ENCODE results near the gene BRDT. TPM values are rescaled to one million over a fixed set of nuclear protein-coding genes. Genes with fewer than 3 reads are reported as not detected.
A peak's percentile ranks its signal among the peaks of the same experiment; 100 is the strongest.

BRDT gene
- total RNA-seq, 4 donors from 2014 or later = 0.30 TPM; not detected in 3

GRCh38 chr1:92029241-92029922, 80.2 kb downstream of the BRDT start:
- H3K27ac ChIP-seq = no peak overlapping the region
- peak overlapping the region in 3 of 4 donors; percentile 31 to 63 (median 45) for H3K4me3 ChIP-seq
- 40 to 41% methylated on average over 29 to 31 of the region's 31 CpGs for WGBS, 2 donors

GRCh38 chr1:92030656-92031107, 81.5 kb downstream of the BRDT start:
- DNase-seq (ENCODE audit: low spot score in 2 of 2) = no peak
- Histone ChIP-seq H3K9me3 (peaks cover 0 to 6% (median 0%) of the 10 kb centered on the region in 4 donors), H3K27ac (no peak overlapping the region), H3K36me3 (no peaks in the 10 kb centered on the region), H3K27me3 (peaks cover 0 to 11% of the 10 kb centered on the region in 2 donors), H3K4me3 (peak overlapping the region in 1 of 4 donors; percentile 63), H3K4me1 (peaks cover 0 to 16% (median 0%) of the 10 kb centered on the region in 4 donors)
- TF ChIP-seq EP300 (IDR thresholded peaks at IDR 0.05) = no peak
- no peak for TF ChIP-seq POLR2A (IDR thresholded peaks at IDR 0.05)
- no peak for TF ChIP-seq CTCF (IDR thresholded peaks at IDR 0.05)
- WGBS, 2 donors = 39 to 41% methylated on average over 4 of the region's 4 CpGs

More at GRCh38 chr1:92029241-92029922, 80.2 kb downstream of the BRDT start:
- Histone ChIP-seq H3K36me3 (no peaks in the 10 kb centered on the region), H3K27me3 (peaks cover 0 to 11% of the 10 kb centered on the region in 2 donors), H3K9me3 (peaks cover 0 to 7% (median 0%) of the 10 kb centered on the region in 4 donors), H3K4me1 (peaks cover 0 to 16% (median 0%) of the 10 kb centered on the region in 4 donors)
- TF ChIP-seq EP300 (IDR thresholded peaks at IDR 0.05) = no peak
- TF ChIP-seq POLR2A (IDR thresholded peaks at IDR 0.05) = no peak
- TF ChIP-seq CTCF (IDR thresholded peaks at IDR 0.05) = no peak
- DNase-seq (ENCODE audit: low spot score in 2 of 2) = no peak

GRCh38 chr1:92031281-92032110, 82.3 kb downstream of the BRDT start:
- Histone ChIP-seq H3K4me3 (no peak overlapping the region), H3K36me3 (no peaks in the 10 kb centered on the region), H3K27ac (no peak overlapping the region), H3K4me1 (peaks cover 0 to 16% (median 0%) of the 10 kb centered on the region in 4 donors), H3K27me3 (peaks cover 0 to 11% of the 10 kb centered on the region in 2 donors), H3K9me3 (no peaks in the 10 kb centered on the region)
- 80 to 82% methylated on average over 6 of the region's 6 CpGs for WGBS, 2 donors
- no peak for DNase-seq (ENCODE audit: low spot score in 2 of 2)
- TF ChIP-seq EP300 (IDR thresholded peaks at IDR 0.05) (no peak), POLR2A (IDR thresholded peaks at IDR 0.05) (no peak), CTCF (IDR thresholded peaks at IDR 0.05) (no peak)

- Histone ChIP-seq H3K4me3 (no peak overlapping the region), H3K9me3 (no peaks in the 10 kb centered on the region), H3K27ac (no peak overlapping the region), H3K4me1 (no peaks in the 10 kb centered on the region), H3K27me3 (no peaks in the 10 kb centered on the region), H3K36me3 (no peaks in the 10 kb centered on the region)
- 58 to 64% methylated on average over 6 of the region's 6 CpGs for WGBS, 2 donors
- no peak for TF ChIP-seq POLR2A (IDR thresholded peaks at IDR 0.05)
- no peak for TF ChIP-seq EP300 (IDR thresholded peaks at IDR 0.05)
- TF ChIP-seq CTCF (IDR thresholded peaks at IDR 0.05) = no peak
- no peak for DNase-seq (ENCODE audit: low spot score in 2 of 2)
Observed at GRCh38 chr1:92037400-92037799, 88.2 kb downstream of the BRDT start.
